NT2/D1 (cell line): ENCODE measurements around the gene MXD4.

Experiments used
- SUZ12 ChIP-seq: IDR thresholded peaks from 2 replicates; pipeline ENCODE4 v1.6.1; 2011; ENCODE audit not compliant: insufficient read length, insufficient read depth; ENCODE audit errors: extremely low read depth
- YY1 ChIP-seq: IDR thresholded peaks from 2 replicates; pipeline ENCODE4 v1.6.1; 2011; ENCODE audit not compliant: insufficient read length, insufficient read depth
- ZNF274 ChIP-seq: IDR thresholded peaks from 2 replicates; pipeline ENCODE4 v1.6.1; 2011; ENCODE audit warnings: mild to moderate bottlenecking, low read depth, low read length

DNA sequence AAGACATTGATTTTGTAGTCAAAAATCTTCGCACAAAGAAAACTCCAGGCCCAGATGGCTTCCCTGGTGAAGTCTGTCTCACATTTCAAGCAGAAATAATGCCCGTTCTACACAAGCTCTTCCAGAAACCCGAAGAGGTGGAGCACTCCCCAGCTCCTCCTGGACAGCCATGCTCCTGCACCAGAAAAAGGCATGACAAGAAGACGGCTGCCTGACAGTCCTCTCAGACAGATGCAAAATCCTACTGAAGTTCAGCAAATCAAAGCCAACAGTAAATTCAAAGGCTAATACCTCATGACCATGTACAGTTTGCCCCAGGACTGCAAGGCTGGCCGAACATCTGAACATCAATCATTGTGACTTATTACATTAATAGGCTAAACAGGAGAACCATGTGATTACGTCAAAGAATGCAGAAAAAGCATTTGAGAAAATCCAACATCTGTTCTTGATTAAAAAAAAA is 30.8 kb upstream of the MXD4 start:
- TF ChIP-seq YY1 (no peak), ZNF274 (no peak), SUZ12 (no peak)
